Lung (tissue), 12 donors: ENCODE results near the gene DNAJB4. TPM values are rescaled to one million over a fixed set of nuclear protein-coding genes. Genes with fewer than 3 reads are reported as not detected.

Experiments used
- ATAC-seq: fragments of 200-7000 bp; cut with Tn5 transposase; one replicate; pipeline ENCODE4 v1.9.1; 2020; ENCODE audit warnings: moderate number of reproducible peaks; ENCODE audit not compliant: insufficient read depth, low FRiP score
- DNase-seq, 3 donors: peaks; one replicate each; pipeline ENCODE4 v3.0.0-alpha.2; 2013 to 2017
- H3K27ac ChIP-seq, 2 donors: one replicate each; pipeline ENCODE4 v1.5.1; 2013; ENCODE audit warnings: mild to moderate bottlenecking in 2 of 2, moderate library complexity in 2 of 2, control low read depth in 1 of 2, inconsistent platforms in 1 of 2, low read depth in 1 of 2, low read length in 1 of 2
- H3K27me3 ChIP-seq, 3 donors: one replicate each; pipeline ENCODE4 v1.5.1; 2013; ENCODE audit warnings: low read length in 2 of 3; ENCODE audit not compliant: control insufficient read depth in 3 of 3, insufficient read depth in 3 of 3
- H3K36me3 ChIP-seq, 4 donors: one replicate each; pipeline ENCODE4 v1.5.1; 2013; ENCODE audit warnings: low read length in 4 of 4, mild to moderate bottlenecking in 1 of 4, moderate library complexity in 1 of 4; ENCODE audit not compliant: control insufficient read depth in 4 of 4, insufficient read depth in 4 of 4
- H3K4me1 ChIP-seq, 5 donors: one replicate each; pipeline ENCODE4 v1.5.1; 2013; ENCODE audit warnings: low read length in 5 of 5, mild to moderate bottlenecking in 2 of 5, moderate library complexity in 1 of 5; ENCODE audit not compliant: control insufficient read depth in 5 of 5, insufficient read depth in 5 of 5
- H3K4me3 ChIP-seq: one replicate; pipeline ENCODE4 v1.5.1; 2013; ENCODE audit warnings: mild to moderate bottlenecking, control low read depth, moderate library complexity
- H3K9ac ChIP-seq, 2 donors: one replicate each; pipeline ENCODE4 v1.5.1; 2013; ENCODE audit warnings: low read length in 2 of 2, control low read depth in 1 of 2; ENCODE audit not compliant: insufficient read depth in 1 of 2
- H3K9me3 ChIP-seq, 4 donors: one replicate each; pipeline ENCODE4 v1.5.1; 2013; ENCODE audit warnings: low read length in 3 of 4, mild to moderate bottlenecking in 1 of 4, moderate library complexity in 1 of 4; ENCODE audit not compliant: control insufficient read depth in 4 of 4, insufficient read depth in 3 of 4
- WGBS, 2 donors: extraction: QIAGEN DNeasy Blood & Tissue Kit; methylation state at CpG; one replicate each; pipeline ENCODE4 v1.1.7; 2013; 5-methylcytosine and 5-hydroxymethylcytosine counted together
- polyA plus RNA-seq, 2 donors: library from polyadenylated mRNA; stranded (reverse); fragments of 200-250 nt; gene quantifications; one replicate each; pipeline ENCODE4 v1.2.1, GENCODE V29; 2013
- total RNA-seq, 2 donors: library from RNA; depleted of rRNA in 1 of 2; stranded (reverse); fragments of >200 nt in 1 of 2; gene quantifications; one replicate each; pipeline ENCODE4 v1.2.1, GENCODE V29; 2014 to 2021
- TF ChIP-seq, protein P1 (sequence below): IDR thresholded peaks from 2 replicates; pipeline ENCODE4 v1.5.1; 2012; ENCODE audit warnings: mild to moderate bottlenecking; ENCODE audit errors: control extremely low read depth, extremely low read depth
- donor health status: control.
- donor health status: control.
- donor health status: Bipolar disorder and iron deficiency.
- donor health status: healthy.
- donor health status: DM: yes; HTN: yes; CAD: no.

Gene DNAJB4
- total and polyA plus RNA-seq, 4 donors: 8.3 to 88.7 (median 21.1) TPM

DNA sequence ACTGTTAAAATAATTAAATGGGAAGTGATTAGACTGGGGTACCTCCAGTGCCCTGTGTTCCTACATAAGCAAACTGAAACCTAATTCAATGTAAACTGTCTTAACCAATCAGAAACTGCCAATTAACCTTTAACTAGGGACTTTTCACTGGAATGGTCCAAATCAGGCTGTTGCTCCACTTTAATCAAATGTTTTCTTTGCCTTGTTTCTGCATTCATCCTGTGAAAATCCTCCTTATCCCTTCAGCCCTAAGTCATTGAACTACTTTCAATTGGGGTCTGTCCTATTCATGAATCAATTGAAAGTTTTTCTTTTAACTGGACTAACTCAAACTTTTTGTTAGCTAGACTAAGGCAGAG lies 20.8 kb upstream of the DNAJB4 start:
- Histone ChIP-seq H3K9me3 (no peaks in the 10 kb centered on the region), H3K4me3 (no peak overlapping the region), H3K36me3 (no peaks in the 10 kb centered on the region), H3K27me3 (no peaks in the 10 kb centered on the region), H3K4me1 (peaks cover 3 to 16% (median 9%) of the 10 kb centered on the region in 5 donors), H3K9ac (no peak overlapping the region), H3K27ac (peak overlapping the region in 1 of 2 donors; percentile 6)
- ATAC-seq (no peak), DNase-seq (no peak)
- TF ChIP-seq, protein P1, sequence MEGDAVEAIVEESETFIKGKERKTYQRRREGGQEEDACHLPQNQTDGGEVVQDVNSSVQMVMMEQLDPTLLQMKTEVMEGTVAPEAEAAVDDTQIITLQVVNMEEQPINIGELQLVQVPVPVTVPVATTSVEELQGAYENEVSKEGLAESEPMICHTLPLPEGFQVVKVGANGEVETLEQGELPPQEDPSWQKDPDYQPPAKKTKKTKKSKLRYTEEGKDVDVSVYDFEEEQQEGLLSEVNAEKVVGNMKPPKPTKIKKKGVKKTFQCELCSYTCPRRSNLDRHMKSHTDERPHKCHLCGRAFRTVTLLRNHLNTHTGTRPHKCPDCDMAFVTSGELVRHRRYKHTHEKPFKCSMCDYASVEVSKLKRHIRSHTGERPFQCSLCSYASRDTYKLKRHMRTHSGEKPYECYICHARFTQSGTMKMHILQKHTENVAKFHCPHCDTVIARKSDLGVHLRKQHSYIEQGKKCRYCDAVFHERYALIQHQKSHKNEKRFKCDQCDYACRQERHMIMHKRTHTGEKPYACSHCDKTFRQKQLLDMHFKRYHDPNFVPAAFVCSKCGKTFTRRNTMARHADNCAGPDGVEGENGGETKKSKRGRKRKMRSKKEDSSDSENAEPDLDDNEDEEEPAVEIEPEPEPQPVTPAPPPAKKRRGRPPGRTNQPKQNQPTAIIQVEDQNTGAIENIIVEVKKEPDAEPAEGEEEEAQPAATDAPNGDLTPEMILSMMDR: no peak

DNA sequence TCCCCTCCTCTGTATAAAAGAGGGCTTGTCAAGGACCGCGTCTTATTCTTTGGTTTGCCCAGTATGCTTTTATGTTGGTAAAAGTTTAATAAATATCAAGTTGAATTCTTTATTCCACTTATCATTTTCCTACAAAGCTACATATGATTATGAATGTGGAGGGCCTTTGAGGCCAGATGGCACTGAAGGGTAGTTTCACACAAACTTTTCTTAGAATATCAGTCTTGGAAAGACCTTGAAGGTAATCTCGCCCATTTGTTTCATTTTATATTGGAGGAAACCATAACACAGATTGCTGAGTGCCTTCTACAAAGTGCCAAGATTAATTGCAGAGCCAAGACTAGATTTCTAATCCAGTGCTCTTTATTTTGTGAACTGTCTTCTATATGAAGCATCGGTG lies 20.1 kb upstream of the DNAJB4 start:
- H3K9me3 ChIP-seq: no peaks in the 10 kb centered on the region
- DNase-seq (no peak), ATAC-seq (no peak)
- TF ChIP-seq, protein P1: no peak
- WGBS, 2 donors: 94 to 95% methylated on average over 4 of the region's 4 CpGs
- H3K4me3 ChIP-seq: no peak overlapping the region
- H3K36me3 ChIP-seq: no peaks in the 10 kb centered on the region
- no peak overlapping the region for H3K9ac ChIP-seq
- H3K27ac ChIP-seq: no peak overlapping the region
- H3K27me3 ChIP-seq: no peaks in the 10 kb centered on the region
- H3K4me1 ChIP-seq: peaks cover 3 to 16% (median 9%) of the 10 kb centered on the region in 5 donors

DNA sequence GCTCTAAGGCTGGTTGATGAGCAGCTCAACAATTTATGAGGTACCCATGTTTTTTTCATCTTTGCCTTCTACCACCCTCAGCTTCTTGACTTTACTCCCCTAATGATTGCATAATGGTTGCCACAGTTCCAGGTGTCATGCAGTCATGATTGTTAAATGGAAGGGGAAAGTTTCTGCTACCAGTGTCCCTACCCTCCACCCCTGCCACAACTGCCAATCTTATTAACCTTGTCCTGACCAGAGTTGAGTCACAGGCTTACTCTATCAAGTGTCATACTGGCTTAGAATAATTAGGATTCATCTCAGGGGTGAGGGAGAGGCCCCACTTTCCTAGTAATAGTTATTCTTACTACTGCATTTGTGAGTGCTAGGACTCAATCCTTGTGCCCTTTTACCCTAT lies 17.9 kb upstream of the DNAJB4 start:
- Histone ChIP-seq H3K9ac (no peak overlapping the region), H3K27ac (no peak overlapping the region), H3K4me3 (no peak overlapping the region), H3K4me1 (peaks cover 0 to 18% (median 3%) of the 10 kb centered on the region in 5 donors), H3K9me3 (no peaks in the 10 kb centered on the region), H3K27me3 (no peaks in the 10 kb centered on the region), H3K36me3 (peaks cover 0 to 3% (median 1%) of the 10 kb centered on the region in 4 donors)
- TF ChIP-seq, protein P1: no peak
- ATAC-seq (no peak), DNase-seq (no peak)

DNA sequence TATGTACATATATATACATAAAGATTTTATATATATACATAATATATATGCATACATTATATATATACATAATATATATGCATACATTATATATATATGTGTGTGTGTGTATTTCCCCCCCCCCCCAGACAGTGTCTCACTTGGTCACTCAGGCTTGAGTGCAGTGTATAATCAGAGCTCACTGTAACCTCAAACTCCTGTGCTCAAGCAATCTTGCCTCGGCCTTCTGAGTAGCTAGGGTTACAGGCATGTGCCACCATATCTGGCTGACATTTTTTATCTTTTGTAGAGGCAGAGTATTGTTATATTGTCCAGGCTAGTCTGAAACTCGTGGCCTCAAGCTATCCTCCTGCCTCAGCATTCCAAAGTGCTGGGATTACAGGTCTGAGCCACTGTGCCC lies 16.8 kb upstream of the DNAJB4 start:
- H3K36me3 ChIP-seq: peaks cover 0 to 3% (median 1%) of the 10 kb centered on the region in 4 donors
- DNase-seq (no peak), ATAC-seq (no peak)
- H3K4me1 ChIP-seq: peaks cover 0 to 18% (median 3%) of the 10 kb centered on the region in 5 donors
- 90 to 98% methylated on average over 2 of the region's 2 CpGs for WGBS, 2 donors
- TF ChIP-seq, protein P1: no peak
- no peaks in the 10 kb centered on the region for H3K27me3 ChIP-seq
- no peak overlapping the region for H3K4me3 ChIP-seq
- no peak overlapping the region for H3K27ac ChIP-seq
- H3K9me3 ChIP-seq: no peaks in the 10 kb centered on the region
- H3K9ac ChIP-seq: no peak overlapping the region
